ENCODE measurements around the gene TANGO2.

The TANGO2 gene

GRCh38 chr22:20046730-20047129 lies 25.8 kb downstream of the TANGO2 start:
- no peak for DNase-seq

GRCh38 chr22:20051927-20052308 lies 31.0 kb downstream of the TANGO2 start:
- no peak for DNase-seq

DNA sequence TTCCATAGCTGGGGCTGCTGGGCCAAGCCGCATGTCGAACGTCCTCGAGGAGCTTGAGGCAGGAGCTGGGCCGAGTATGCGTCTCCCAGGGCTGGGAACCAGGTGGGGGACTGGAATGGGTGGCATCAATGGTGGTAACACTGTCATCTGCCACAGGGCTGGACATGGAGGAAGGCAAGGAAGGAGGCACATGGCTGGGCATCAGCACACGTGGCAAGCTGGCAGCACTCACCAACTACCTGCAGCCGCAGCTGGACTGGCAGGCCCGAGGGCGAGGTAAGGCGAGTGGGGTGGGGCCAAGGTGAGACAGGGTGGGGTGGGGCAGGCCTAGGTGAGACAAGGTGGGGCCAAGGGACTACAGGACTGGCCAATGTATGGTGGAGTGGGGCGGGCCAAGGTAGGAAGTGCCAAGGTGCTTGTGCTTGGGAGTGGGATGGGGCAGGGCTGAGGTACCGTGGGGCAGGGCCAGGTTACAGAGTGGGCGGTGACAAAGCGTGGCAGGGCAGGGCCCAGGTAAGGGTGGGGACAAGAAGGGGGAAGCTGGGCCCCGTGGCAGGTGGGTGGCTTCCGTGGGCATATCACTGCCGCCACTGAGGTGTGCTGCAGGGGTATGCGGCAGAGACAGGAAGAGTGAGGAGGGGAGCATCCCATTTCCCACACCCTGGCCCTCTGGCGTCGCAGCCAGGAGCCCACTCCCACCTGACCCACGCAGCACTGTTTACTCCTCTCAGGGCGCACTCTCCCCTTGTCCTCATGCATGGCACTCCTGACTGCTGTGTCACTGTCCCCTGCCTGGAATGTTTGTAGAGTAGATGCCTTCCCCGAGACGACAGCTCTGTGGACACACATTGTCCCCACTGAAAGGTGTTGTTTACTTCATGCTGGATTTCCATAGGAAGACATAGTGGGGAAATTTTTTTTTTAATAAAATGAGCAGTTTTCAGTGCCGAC lies 31.7 kb downstream of the TANGO2 start:
- no peak for DNase-seq

GRCh38 chr22:20053407-20054033 lies 32.6 kb downstream of the TANGO2 start:
- no peak for DNase-seq

GRCh38 chr22:20054034-20054427 lies 33.1 kb downstream of the TANGO2 start:
- DNase-seq, result no peak

GRCh38 chr22:20054485-20054884 lies 33.6 kb downstream of the TANGO2 start:
- DNase-seq, result no peak

GRCh38 chr22:20055144-20055543 lies 34.2 kb downstream of the TANGO2 start:
- no peak for DNase-seq

DNA sequence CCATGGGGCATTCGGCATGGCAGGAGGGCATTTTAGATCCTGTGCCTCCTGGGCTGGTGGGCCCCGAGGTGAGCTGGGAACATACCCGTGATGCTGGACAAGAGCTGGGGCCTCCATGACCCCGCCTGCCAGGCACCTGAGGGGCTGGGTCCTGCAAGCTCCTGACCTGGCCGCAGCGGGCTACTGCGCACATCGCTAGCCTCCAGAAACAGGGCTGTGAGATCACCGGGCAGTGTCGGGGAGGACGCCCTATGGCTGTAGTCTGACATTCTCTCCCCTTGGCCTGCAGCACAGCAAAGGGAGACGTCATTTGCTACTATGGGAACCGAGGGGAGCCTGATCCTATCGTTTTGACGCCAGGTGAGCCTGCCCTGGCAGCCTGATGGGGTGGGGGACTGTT lies 34.7 kb downstream of the TANGO2 start:
- DNase-seq, result no peak

GRCh38 chr22:20056161-20056560 lies 35.3 kb downstream of the TANGO2 start:
- no peak for DNase-seq

- DNase-seq, result no peak
Measured at GRCh38 chr22:20056696-20057386, 35.9 kb downstream of the TANGO2 start.

DNA sequence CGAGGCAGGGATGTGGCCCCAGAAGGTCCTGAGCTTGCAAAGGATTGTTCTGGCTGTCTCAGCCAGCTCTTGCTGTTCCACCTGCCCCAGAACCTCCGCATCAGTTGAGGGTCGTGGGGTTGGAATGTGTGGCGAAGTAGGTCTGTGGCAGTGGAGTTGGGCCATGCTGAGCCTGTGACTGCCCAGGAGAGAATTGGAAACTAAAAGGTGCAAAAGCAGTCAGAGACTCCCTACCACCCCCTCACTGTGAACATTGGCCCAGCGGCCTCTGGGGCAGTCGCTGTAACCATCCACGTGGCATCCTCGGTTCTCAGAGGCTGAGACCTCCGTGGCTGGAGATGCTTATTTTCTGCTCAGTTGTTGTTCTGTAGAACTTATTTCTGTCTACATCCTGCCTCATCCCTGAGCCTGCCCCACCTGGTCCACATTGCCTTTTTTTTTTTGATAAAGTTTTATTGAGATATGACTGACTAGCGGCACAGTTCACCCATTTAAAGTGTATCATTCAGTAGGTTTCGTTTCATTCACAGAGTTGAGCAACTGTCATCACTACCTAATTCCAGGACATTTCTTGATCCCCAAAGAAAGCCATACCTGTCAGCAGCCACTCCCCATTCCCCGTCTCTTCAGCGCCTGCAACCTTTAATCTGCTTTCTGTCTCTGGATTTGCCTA lies 36.8 kb downstream of the TANGO2 start:
- no peak for DNase-seq

GRCh38 chr22:20058989-20059770 lies 38.3 kb downstream of the TANGO2 start:
- no peak for DNase-seq

DNA sequence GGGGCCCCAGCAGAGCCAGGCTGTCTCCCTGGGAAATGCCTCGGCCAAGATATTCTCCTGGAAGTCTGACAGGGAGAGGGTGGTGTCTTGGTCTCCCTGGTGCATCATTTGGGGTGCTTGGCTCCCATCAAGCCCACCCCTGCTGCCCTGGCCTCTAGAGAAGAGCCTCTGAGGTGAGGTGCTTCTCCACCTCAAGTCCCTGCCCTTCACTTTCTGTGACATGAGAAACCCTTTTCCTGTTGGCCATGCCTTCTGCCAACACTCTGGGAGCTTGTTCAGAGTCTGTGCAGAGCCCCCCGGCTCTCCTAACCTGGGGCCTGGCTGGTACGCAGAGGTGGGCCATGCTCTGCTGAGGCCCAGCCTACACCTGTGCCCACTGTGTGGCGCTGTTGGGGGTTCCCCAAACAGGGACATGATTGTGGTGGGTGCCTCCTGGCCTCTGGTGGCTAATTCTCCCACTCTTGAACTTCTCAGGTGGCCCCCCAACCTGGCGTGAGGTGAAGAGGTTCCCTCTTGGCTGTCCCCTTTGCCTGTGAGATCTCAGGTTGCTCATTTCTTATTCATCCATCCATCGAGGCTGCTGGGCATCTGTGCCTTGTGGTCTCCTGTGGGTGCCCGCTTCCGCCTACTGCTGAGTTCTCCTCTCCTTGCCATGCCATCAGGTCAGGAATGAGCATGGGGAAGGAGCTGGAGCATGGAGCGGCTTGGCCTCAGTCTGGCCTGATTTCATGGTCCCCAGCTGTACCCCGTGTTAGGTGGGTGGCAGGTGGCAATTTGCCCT lies 40.0 kb downstream of the TANGO2 start:
- no peak for DNase-seq

GRCh38 chr22:20061481-20061861 lies 40.6 kb downstream of the TANGO2 start:
- DNase-seq, result no peak

- no peak for DNase-seq
Measured at GRCh38 chr22:20062043-20062765, 41.3 kb downstream of the TANGO2 start.

DNA sequence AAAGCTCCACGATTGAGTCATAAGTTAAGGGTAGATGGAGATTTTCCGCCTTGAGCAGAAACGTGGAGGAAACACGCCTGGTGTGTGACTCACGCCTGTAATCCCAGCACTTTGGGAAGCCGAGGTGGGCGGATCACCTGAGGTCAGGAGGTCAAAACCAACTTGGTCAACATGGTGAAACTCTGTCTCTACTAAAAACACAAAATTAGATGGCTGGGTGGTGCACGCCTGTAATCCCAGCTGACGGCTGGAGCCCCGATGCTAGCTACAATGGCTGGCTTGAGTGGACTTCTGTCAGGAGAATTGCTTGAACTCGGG lies 41.8 kb downstream of the TANGO2 start:
- no peak for DNase-seq

- no peak for DNase-seq
Measured at GRCh38 chr22:20063271-20064139, 42.6 kb downstream of the TANGO2 start.

DNA sequence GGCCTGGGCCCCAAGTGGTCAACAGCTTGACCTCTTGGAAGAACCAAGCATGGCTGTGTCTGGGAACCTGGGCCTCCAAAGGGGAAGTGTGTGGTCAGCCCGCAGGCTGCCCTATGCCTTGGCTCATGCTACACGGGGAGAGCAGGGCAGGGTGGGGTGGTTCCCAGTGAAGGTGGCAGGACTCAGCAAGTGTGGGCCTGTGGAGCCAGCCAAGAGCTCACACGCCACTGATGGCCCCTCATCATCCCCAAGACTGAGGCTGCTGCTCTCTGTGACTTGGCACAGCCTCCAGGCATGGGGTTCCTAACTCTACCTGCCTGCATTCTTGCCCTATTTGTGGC lies 43.2 kb downstream of the TANGO2 start:
- no peak for DNase-seq

GRCh38 chr22:20064545-20065262 lies 43.8 kb downstream of the TANGO2 start:
- DNase-seq, result no peak
